VCaP (cell line): ENCODE measurements around the gene GSTA1.
"Not testable (repeated sequence)": the region's sequence is repeated elsewhere in the genome, so short reads cannot be mapped to it uniquely, and the experiment has no call there.

ENCODE experiments used
- H3K27ac ChIP-seq: fragments of 450-650 bp; 2 replicates; pipeline ENCODE4 v1.5.1; 2017
- TF ChIP-seq, protein P1 (sequence below): fragments of 450-650 bp; conservative IDR thresholded peaks from 2 replicates; pipeline ENCODE4 v1.5.1; 2017; ENCODE audit warnings: mild to moderate bottlenecking, moderate library complexity

GSTA1 gene

DNA sequence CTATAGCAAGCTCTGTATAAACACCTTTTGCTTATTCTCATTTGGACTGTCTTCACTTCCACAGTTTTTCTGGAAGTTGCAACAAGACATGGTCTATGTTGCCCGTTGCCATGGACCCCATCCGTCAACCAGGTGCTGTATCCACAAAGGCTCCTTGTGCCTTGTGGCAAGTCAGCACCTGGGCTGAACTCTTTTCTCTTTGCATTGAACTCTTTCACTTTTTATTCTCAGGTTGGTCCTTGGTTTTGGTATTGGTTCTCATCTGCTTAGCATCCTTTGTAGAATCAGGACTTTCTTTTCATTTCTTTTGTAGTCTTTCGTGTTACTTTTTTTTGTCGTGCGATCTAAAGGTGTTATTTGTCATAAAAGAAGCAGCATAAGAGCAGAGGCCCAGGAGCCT, 5.0 kb upstream of the GSTA1 start:
- H3K27ac ChIP-seq = no peak overlapping the region
- TF ChIP-seq, protein P1, sequence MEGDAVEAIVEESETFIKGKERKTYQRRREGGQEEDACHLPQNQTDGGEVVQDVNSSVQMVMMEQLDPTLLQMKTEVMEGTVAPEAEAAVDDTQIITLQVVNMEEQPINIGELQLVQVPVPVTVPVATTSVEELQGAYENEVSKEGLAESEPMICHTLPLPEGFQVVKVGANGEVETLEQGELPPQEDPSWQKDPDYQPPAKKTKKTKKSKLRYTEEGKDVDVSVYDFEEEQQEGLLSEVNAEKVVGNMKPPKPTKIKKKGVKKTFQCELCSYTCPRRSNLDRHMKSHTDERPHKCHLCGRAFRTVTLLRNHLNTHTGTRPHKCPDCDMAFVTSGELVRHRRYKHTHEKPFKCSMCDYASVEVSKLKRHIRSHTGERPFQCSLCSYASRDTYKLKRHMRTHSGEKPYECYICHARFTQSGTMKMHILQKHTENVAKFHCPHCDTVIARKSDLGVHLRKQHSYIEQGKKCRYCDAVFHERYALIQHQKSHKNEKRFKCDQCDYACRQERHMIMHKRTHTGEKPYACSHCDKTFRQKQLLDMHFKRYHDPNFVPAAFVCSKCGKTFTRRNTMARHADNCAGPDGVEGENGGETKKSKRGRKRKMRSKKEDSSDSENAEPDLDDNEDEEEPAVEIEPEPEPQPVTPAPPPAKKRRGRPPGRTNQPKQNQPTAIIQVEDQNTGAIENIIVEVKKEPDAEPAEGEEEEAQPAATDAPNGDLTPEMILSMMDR = no peak

DNA sequence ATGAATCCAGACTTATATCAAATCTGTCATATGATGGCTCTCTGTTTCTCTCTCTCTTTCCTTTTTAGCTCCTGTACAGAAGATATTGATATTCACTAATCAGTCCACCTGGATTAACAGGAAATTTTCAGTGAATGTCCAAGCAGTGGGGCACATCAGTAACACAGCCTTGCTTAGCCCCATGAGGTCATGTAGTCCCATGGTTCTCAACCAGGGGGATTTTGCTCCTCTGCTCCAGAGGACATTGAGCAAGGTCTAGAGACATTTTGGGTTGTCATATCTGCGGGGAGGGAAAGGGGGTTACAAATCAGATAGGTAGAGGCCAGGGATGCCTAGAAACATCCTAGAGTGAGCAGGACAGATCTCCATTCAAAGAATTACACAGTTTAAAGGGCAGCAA, 810 bp downstream of the GSTA1 start:
- H3K27ac ChIP-seq = no peak overlapping the region
- TF ChIP-seq, protein P1 = no peak

DNA sequence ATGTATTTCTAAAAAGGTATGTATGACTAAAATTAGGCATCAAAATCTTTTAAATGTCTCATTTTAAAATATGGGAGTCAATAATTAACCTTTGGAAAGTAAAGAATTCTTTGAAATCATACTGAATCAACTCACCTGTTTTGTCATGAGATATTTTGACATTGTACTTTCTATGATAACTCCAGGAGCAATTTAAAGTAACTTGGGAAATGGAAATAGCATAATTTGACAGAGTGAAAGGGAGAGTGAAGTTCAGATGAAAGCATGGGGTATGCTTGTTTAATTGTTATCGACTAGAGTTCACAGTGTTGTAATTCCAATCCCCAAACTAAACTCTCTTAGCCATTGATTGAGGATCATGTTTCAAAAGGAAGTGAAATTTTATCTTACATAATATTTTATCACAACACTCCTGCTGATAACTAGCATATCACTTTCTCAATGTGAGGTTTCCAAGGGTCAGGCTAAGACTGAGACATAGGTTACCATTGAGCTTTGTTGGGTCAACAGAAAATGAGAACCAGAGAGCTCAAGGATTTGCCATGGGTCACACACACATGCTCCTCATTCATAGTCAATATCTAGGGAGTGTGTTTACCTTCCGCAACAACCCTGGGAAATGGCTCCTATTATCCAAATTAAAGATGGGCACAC, 2.3 kb downstream of the GSTA1 start:
- no peak overlapping the region for H3K27ac ChIP-seq
- TF ChIP-seq, protein P1 = no peak

DNA sequence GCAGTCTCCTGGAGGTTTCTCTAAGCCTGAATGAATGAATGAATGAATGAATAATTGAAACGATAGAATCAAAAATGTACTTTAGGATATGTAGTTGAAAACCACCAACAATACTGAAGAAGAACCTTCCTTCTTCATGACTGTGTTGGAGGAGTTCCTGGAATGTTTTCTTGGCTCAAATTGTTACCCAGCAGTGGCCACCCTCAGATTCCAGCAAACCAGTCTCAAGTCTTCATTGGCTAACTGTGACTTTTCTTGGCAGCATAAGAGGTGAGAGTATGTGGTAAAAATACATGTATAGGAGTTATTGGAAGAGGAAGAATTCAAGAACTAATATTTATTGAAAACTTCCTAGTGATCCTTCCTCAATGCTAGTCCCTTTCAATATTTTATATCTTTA, 4.3 kb downstream of the GSTA1 start:
- H3K27ac ChIP-seq = not testable (repeated sequence)

DNA sequence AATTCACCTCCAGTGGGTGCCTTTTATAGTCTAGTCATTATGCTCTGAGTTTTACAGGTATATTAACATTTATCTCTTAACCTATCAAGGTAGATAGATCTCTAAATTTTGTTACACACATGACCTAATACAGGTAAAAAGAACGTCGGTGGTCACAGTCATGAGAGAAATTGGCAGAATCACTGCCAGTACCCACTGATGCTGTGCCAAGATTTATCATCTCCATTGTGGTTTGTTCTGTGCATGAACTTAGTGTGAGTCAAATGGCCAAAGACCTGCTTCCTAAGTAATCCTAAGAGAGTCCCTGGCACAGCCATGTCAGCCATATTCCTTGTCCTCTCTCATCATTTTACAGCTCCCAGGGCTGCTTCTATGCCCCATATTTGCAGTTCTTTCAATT, 9.2 kb downstream of the GSTA1 start:
- not testable (repeated sequence) for H3K27ac ChIP-seq

DNA sequence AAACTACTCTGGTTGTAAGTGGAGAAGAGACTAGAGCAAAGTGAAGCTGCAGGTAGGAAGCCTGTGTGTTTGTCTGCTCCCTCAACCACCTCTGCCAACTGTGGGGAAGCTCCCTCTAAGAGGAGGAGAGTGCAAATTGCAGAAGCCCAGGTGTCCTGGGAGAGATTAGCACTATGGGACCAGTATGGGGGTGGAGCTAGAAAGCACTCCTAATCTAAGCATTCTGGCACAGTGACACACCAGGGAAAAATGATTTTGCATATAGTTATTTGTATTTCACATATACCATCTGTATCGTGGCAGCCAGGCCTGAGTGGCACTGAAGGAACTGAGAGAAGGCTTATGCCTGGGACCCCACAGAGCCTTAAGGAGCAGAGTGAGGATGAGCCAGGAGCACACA, 12.8 kb downstream of the GSTA1 start:
- no peak overlapping the region for H3K27ac ChIP-seq
- TF ChIP-seq, protein P1 = no peak

DNA sequence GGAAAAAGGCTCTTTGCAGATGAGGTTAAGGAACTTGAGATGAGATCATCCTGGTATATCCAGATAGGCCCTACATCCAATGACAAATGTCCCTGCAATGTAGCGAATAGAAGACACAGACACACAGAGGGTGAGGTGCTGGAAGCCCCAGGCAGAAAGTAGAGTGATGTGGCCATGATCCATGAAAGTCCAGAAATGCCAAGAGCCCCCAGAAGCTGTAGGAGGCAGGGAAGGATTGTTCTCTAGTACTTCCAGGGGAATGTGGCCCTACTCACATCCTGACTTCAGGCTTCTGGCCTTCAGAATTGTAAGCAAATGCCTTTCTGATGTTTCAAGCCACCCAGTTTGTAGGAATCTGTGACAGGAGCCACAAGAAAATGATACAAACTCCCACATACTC, 14.0 kb downstream of the GSTA1 start:
- H3K27ac ChIP-seq = peak overlapping the region; percentile 90

DNA sequence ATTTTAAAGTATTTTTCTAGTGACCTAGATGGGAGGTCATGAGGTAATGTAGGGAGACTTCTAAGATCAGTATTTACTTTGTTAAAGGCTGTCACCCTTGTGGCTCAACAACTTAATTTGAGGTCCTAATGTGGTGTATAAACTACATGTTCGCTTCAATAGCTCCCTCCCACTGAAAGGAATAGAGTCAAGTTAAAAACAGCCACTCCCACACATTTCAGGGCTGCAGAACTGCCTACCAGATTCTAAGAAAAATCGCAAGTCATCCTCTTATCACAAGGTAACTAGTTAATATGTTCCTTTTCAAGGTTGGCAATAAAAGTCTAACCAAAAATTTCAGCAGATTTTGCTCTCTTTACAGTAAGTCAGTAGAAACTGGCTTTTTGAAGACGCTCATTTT, 15.1 kb downstream of the GSTA1 start:
- TF ChIP-seq, protein P1 = no peak

DNA sequence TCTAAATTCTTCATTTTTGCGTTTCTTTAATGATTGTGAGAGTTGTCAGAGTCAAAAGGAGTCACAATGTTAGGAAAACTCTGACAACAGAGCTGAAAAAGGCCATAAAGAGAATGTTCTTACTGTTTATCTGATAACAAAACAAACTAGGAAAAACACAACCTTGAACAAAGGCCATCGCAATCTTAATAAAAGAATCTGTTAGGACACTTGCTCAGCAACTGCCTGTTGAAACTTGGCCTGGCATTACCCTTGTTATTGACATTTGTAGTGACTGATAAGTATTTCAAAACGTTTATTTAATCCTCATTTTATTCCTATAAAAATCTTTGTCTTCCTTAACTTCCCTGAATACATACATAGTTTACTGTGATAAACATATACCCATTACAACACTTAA, 15.7 kb downstream of the GSTA1 start:
- peak overlapping the region; percentile 90 for H3K27ac ChIP-seq
- TF ChIP-seq, protein P1 = no peak

More for the DNA sequence above, 15.1 kb downstream of the GSTA1 start:
- peak overlapping the region; percentile 90 for H3K27ac ChIP-seq
